Nucleus accumbens (tissue), 56 donors: ENCODE data around the gene TKT.
"Not testable (repeated sequence)": the region's sequence is repeated elsewhere in the genome, so short reads cannot be mapped to it uniquely, and the experiment has no call there.

ENCODE experiments used
- DNase-seq, 56 donors: peaks; one replicate each; lab custom pipeline; 2025; lab: John Stamatoyannopoulos, UW

Gene TKT

DNA sequence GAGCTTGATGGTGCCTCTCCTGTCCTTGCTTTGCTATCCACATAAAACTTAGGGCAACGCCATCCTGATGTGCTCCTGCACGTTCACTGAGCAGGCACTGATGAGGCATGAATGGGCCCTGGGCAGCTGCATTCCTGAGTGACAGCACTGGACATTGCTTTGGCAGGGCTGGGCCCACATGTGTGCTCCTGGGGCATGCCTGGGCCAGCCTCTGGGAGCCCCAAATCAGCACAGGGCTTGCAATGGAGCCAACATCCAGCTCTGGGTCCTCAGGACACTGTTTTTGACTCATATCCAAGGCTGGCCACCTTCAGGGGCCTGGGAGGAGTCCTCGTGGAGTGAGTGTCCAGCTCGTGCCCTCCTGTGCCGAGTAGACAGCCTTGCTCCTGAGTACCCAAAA, 5.9 kb upstream of the TKT start:
- DNase-seq, result no peak

DNA sequence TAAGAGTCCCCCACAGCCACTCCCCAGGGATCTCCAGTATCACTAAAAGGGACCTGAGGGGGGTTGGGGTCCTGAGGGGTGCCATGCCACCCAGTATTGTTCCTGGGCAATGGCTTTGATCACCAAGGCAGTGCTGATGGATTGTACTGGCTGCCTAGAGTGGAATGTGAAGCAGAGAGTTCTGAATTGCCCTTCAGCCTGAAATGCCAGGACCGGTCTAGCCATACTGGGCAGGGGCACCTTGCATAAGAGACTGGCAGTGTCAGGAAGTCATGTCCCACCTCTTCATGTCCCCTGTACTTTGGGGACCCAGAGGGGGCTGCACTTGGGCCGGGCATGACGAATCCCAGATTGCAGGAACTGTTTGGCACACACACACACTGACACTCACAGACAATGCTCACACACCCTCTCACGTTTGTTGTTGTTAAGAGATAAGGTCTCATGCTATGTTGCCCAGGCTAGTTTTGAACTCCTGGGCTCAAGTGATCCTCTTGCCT, 4.5 kb upstream of the TKT start:
- no peak for DNase-seq

- DNase-seq, result peak in 26 of 56 donors; percentile 14 to 69 (median 35)
These were observed 3.8 kb upstream of the TKT start for GRCh38 chr3:53259427-53260259.

DNA sequence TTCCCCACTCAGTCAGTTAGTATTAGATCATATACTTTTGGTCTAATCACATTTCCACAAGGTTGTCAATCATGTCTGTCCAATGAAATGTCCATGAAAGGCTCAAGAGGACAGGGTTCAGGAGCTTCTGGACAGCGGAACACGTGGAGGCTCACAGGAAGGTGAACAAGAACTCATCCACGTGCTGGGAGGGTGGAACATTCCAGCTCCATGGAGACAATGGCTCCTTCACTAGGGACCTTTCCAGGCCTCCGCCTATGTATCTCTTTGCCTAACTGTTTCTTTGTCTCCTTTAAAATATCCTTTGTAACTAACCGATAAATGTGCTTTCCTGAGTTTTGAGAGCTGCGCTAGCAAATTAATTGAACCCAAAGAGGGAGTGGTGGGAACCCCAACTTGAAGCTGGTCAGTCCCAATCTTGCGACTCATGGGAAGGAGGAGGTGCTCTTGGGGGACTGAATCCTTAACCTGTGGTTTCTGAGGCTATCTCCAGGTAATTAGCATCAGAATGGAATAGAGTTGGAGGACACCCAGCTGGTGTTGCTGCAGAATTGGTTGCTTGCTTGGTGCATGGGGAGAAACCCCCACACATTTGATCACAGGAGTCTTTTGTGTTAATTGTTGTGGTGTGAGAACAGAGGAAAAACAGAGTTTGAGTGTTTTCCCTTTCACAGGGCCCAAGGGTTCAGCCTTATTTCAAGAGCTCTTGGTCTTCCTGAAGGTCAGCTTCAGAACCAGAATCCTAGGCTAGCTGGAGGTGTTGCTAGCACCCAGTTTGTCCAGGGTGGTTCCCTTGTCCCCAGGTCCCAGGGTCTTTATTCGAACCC, 3.0 kb upstream of the TKT start:
- DNase-seq, result peak in 19 of 56 donors; percentile 15 to 74 (median 37)

DNA sequence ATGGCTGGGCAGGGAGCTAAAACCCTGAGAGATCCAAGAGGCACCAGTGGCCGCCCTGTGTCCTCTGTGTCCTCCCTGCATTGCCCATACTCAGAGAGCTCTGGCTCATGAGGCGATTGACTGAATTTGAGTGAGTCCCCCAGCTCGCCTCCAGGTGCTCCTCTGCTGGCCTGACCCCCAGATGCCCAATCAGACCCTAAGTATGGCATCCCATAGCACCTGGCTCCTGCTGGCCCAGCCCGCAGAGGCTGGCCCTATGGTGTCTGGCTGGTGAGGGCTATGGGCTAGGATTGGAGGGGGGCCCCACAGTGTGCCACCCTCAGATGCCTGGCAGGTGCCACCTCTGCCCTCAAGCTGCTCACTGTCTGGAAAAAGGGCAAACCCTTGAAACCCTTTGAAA, 1.6 kb upstream of the TKT start:
- no peak for DNase-seq

GRCh38 chr3:53256704-53257055, 858 bp upstream of the TKT start:
- DNase-seq, result no peak

- peak in 27 of 56 donors; percentile 26 to 60 (median 46) for DNase-seq
These were observed 423 bp downstream of the TKT start for GRCh38 chr3:53255423-53255774.

GRCh38 chr3:53254509-53255422, 1.1 kb downstream of the TKT start:
- peak in 35 of 56 donors; percentile 14 to 59 (median 39) for DNase-seq

- DNase-seq, result peak in 1 of 56 donors; percentile 30
These were observed 1.9 kb downstream of the TKT start for GRCh38 chr3:53253707-53254508.

DNA sequence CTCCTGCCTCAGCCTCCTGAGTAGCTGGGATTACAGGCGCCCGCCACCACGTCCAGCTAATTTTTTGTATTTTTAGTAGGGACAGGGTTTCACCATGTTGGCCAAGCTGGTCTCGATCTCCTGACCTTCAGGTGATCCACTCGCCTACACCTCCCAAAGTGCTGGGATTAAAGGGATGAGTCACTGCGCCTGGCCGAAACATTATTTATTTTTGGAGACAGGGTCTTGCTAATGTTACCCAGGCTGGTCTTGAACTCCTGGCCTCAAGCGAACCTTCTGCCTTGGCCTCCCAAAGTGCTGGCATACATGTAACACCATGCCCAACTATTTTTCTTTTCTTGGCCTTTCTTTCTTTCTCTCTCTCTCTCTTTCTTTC, 2.9 kb downstream of the TKT start:
- DNase-seq, result not testable (repeated sequence)

DNA sequence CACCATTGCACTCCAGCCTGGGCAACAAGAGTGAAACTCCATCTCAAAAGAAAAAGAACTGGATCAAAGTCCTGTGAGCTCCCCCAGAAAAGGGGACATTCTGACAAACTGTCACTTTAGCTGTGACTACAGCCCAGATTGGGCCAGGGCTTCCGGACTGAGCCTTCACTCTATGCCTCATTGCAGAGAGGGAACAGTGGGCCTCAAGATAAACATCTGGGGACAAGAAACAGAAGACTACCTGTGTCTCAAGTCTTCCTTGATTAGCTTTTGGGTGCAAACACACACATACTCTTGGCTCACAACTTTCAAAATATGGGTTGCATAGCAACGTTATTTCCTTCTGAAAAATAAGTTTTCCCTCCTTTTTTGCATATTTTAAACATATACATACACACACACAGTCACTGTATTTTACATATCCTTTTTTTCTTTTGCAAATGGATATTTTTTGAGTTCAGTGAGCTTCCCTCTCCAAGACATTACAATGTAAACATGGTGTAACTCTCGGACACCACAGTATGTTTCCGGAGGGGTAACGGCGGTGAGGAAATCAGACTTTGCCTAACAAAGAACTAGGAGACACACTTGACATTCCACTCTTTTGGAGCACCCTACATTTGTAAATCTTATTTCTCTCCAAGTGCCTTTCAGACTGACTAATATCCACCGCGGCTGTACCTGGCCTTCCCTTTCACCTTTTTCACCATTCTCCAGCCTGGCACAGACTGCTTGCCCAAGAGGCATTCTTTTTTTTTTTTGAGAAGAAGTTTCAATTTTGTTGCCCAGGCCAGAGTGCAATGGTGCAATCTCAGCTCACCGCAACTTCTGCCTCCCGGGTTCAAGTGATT, 3.5 kb downstream of the TKT start:
- no peak for DNase-seq

DNA sequence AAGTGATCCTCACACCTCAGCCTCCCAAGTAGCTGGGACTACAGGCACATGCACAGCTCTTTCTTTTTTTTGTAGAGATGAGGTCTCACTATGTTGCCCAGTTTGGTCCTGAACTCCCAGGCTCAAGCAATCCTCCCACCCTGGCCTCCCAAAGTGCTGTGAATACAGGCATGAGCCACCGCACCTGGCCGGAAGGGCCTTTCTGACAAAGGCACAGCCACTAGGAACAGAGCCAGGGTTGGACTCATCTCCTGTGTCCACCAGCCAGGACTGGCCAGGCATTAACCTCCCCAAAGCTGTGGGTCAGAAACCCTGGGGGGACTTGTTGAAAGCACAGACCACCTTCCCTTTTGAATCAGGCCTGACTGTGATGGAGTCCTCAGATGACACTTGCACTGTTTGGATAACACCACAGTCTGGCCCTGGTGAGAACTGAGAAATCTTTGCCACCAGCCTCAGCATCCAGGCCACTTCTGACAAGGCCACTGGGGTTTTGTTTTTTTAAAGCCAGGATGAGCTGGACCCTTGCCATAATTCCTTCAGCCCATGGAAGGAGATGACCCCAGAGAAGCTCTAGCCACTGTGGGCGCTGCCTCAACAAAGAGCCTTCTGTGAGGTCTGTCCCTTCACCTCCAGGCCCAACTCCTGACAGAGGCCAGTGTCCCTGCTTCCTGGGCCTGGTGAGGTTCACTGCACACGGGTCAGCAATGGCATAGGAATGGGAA, 4.8 kb downstream of the TKT start:
- DNase-seq, result peak in 1 of 56 donors; percentile 24

GRCh38 chr3:53250453-53250852, 5.4 kb downstream of the TKT start:
- no peak for DNase-seq

- DNase-seq, result no peak
These were observed 7.7 kb downstream of the TKT start for GRCh38 chr3:53248161-53248560.

DNA sequence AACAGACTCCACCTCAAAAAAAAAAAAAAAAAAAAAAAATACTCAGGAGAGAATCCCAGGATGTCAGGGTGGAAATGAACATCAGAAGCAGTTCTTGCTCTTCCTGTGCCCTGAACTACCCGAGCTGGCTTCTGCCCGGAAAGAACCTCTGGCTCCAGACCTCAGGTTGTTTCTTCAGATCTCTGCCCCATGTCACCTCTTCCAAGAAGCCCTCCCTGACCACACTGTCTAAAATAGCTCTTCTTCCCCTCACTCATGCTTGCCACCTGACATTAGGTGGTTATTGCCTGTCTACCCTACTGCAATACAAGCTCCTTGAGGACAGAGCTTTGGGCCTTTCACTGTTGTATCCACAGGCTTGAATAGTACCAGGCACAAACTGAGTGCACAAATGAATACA, 8.2 kb downstream of the TKT start:
- DNase-seq, result no peak

DNA sequence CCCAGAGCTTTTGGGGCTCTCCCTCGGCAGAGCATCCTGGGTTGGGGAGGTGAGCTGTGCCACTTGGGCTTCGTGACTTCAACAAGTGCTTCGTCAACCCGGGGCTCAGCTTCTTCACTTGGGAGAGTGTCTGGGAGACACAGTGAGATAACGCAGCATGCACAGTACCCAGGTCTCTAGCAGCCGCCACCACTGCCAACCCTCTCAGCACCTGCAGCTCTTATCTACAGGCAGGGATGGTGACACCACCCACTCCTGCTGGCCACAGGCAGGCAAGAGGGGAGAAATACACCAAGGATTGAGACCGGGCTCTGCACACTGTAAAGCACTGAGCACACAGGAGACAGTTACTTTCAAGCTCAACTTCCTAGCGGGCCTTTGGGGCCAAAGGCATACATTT, 11.6 kb downstream of the TKT start:
- DNase-seq, result no peak

GRCh38 chr3:53243785-53244184, 12.0 kb downstream of the TKT start:
- DNase-seq, result no peak

GRCh38 chr3:53243165-53243564, 12.7 kb downstream of the TKT start:
- DNase-seq, result no peak
